HepG2 (cell line): ENCODE measurements around the gene ATXN7L3B.

ENCODE experiments used
- E2F1 ChIP-seq: sonication (generic); formaldehyde crosslinking; IDR thresholded peaks from 2 replicates; pipeline ENCODE4 v1.5.0; 2020; ENCODE audit warnings: missing genetic modification reagents
- FOXA1 ChIP-seq, 2 experiments: fragments of 450-650 bp in 1 of 2; sonication (generic) in 1 of 2; formaldehyde crosslinking in 1 of 2; IDR thresholded peaks; 2 replicates each; pipeline versions ENCODE4 v1.4.0 to v1.6.1; 2016 to 2020; ENCODE audit warnings: missing genetic modification reagents in 1 of 2
- FOXK2 ChIP-seq: fragments of 450-650 bp; IDR thresholded peaks from 2 replicates; pipeline ENCODE4 v1.6.1; 2016
- MXI1 ChIP-seq: IDR thresholded peaks from 3 replicates; pipeline ENCODE4 v1.6.1; 2012; ENCODE audit warnings: low read depth, low read length, inconsistent platforms, borderline replicate concordance
- TBP ChIP-seq: sonication (generic); formaldehyde crosslinking; IDR thresholded peaks from 2 replicates; pipeline ENCODE4 v1.5.0; 2020; ENCODE audit warnings: missing genetic modification reagents
- USF2 ChIP-seq, 2 experiments: sonication (generic) in 1 of 2; formaldehyde crosslinking in 1 of 2; IDR thresholded peaks; 2 replicates each; pipeline versions ENCODE4 v1.5.1 to v1.6.1; 2011 to 2020; ENCODE audit warnings: borderline replicate concordance in 1 of 2, low read depth in 1 of 2, low read length in 1 of 2, mild to moderate bottlenecking in 1 of 2, missing genetic modification reagents in 1 of 2, moderate library complexity in 1 of 2
- TF ChIP-seq, protein P1 (sequence below): IDR thresholded peaks from 2 replicates; pipeline ENCODE4 v1.6.1; 2016; ENCODE audit warnings: missing biosample characterization, missing genetic modification reagents, low read depth

- TF ChIP-seq FOXA1 (IDR thresholded peaks at IDR 0.05): no peak
- TF ChIP-seq FOXA1 (CRISPR knock-in tag; IDR thresholded peaks at IDR 0.05): no peak
- no peak for TF ChIP-seq USF2 (IDR thresholded peaks at IDR 0.05; ENCODE audit: low read depth, low read length)
- no peak for TF ChIP-seq USF2 (CRISPR knock-in tag; IDR thresholded peaks at IDR 0.05; ENCODE audit: borderline replicate concordance)
- no peak for TF ChIP-seq TBP (CRISPR knock-in tag)
- TF ChIP-seq FOXK2: no peak
- TF ChIP-seq MXI1: no peak
- no peak for TF ChIP-seq E2F1
- TF ChIP-seq, protein P1, sequence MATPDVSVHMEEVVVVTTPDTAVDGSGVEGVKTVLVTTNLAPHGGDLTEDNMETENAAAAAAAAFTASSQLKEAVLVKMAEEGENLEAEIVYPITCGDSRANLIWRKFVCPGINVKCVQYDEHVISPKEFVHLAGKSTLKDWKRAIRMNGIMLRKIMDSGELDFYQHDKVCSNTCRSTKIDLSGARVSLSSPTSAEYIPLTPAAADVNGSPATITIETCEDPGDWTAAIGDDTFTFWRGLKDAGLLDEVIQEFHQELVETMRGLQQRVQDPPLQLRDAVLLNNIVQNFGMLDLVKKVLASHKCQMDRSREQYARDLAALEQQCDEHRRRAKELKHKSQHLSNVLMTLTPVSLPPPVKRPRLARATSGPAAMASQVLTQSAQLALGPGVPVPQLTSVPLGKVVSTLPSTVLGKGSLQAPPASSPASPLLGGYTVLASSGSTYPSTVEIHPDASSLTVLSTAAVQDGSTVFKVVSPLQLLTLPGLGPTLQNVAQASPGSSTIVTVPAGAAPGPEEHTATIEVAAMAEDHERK: no peak
These were observed 46.3 kb upstream of the ATXN7L3B start for GRCh38 chr12:74491374-74491773.
